Upper lobe of left lung (tissue), 4 donors: ENCODE results near the gene MEF2A.

Experiments
- EP300 ChIP-seq, 4 donors: sonication (generic); formaldehyde crosslinking; IDR thresholded peaks; one replicate each; pipeline ENCODE4 v1.5.1; 2017; ENCODE audit warnings: antibody characterized with exemption in 4 of 4, control low read depth in 2 of 4
- POLR2A ChIP-seq, 4 donors: fragments of 450-650 bp; IDR thresholded peaks; one replicate each; pipeline ENCODE4 v1.5.1; 2016 to 2017; ENCODE audit warnings: antibody characterized with exemption in 4 of 4, mild to moderate bottlenecking in 2 of 4

DNA sequence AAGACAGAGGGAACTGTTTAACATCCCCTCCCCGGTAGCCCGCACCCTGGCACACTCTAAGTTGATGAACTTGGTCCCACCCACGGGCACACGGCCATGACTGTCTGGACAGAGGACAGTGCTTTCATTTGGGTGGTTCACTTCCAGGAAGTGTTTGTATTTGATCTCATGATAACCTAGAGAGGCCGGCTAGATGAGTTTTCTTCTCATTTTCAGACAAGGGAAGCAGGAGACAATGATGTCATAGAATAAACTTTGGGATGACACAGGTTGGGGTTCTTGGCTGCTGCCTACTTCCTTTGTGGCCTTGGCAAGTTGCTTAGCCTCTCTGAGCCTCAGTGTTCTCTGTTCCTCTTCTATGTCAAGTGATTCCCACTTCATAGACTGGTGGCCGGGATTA lies 183.6 kb downstream of the MEF2A start:
- TF ChIP-seq EP300 (IDR thresholded peaks at IDR 0.05) (no peak), POLR2A (IDR thresholded peaks at IDR 0.05) (no peak)
